Endothelial cell of hepatic sinusoid (primary cell): Measurements from ENCODE around the gene UNG.
"Not testable (repeated sequence)": the region's sequence is repeated elsewhere in the genome, so short reads cannot be mapped to it uniquely, and the experiment has no call there.

Experiments
- in situ Hi-C: cut with HindIII; loops from 2 replicates; pipeline ENCODE4 v1.10.0; 2017; ENCODE audit warnings: low sequenced_read_pairs

The UNG gene

DNA sequence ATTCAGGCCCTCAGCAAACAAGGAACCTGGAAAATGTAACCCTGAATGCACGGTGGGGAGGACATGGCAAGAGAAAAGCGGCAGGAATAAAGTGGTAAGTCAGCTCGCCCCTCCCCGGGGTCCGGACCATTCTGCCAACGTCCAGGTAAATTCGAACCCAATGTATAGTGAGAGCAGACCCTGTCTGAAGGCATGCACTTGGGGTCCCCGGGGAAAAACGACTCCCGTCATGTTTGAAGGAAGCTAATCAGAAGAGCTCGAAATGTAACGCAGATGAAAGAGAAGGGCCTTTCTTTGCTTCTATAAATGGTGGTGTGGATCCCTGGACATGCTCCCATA, 19.2 kb downstream of the UNG start:
- in situ Hi-C loops: loop anchor here (25.0 kb wide), 1 partner anchor 554 kb away; the partner anchor contains the start of genes ISCU and SART3

DNA sequence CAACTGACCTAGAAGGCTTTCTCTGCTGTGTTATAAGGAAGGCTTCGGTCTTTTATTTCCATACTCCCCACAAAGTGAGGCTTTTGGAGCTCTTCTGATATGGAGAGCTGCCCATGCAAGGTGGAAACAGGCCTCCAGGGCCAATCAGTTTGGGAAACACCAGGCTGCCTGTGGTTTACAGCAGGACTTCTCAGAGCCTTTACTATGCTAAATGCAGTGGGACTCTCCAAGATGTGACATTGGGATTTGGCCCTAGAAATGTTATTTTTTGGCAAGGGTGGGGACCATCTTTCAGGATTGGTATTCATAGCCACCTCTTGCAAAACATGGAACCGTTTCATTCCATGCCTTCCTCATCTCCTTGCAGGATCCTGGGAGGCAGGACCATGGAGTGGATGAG, 22.7 kb downstream of the UNG start:
- in situ Hi-C loops: loop anchor here (25.0 kb wide), 1 partner anchor 558 kb away; the partner anchor contains the start of genes ISCU and SART3

DNA sequence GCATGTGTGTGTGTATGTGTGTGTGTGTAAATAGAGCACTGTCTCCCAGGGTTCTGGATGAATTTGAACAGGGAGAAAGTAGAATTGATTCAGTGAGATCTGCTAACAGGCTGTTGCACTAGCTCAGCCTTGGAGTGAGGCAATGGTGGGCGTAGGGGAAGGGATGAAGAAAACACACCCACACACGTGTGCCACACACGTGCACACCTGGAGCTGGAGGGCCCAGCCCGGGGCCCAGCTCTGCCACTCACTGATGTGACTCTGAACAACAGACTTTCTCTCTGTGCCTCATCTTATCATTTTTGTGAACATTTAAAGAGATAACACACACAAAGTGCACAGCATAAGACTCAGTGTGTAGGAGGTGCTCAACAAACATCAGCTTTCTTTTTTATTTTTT, 23.2 kb downstream of the UNG start:
- in situ Hi-C loops: loop anchor here (25.0 kb wide), 1 partner anchor 558 kb away; the partner anchor contains the start of genes ISCU and SART3

- in situ Hi-C loops: loop anchor here (25.0 kb wide), 1 partner anchor 559 kb away; the partner anchor contains the start of genes ISCU and SART3
Measured at GRCh38 chr12:109121346-109121880, 24.0 kb downstream of the UNG start.

DNA sequence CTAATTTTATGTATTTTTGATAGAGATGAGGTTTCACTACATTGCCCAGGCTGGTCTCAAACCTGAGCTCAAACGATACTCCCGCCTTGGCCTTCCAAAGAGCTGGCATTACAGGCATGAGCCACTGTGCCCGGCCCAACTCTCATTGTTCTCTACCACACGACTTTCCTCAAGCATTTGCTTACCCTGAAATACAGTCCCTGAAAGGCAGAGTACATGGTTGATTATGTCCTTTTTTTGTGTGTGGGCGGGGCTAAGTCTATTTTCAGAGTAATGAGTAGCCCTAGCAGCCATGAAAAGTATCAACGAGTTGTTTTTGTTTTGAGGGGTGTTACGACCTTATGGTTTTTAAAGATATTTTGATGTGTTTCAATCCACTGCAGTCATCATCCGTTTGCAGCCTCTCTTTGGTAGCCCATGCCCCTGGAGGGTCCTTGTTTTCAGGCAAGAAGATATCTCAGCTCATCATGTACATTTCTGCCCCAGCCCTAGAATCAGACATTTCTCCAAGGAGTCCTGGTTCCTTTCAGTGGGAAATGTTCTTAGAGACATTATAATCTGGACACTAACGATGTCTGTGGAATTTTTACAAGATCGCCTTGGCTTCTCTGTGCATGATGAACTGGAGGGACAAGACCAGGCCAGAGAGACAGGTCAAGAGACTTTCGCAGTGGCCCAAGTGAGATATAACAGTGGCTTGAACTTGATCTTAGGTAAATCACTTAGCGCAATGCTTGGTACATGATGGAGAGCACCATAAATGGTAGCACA, 27.7 kb downstream of the UNG start:
- in situ Hi-C loops: loop anchor here (25.0 kb wide), 1 partner anchor 563 kb away; the partner anchor contains the start of genes ISCU and SART3

DNA sequence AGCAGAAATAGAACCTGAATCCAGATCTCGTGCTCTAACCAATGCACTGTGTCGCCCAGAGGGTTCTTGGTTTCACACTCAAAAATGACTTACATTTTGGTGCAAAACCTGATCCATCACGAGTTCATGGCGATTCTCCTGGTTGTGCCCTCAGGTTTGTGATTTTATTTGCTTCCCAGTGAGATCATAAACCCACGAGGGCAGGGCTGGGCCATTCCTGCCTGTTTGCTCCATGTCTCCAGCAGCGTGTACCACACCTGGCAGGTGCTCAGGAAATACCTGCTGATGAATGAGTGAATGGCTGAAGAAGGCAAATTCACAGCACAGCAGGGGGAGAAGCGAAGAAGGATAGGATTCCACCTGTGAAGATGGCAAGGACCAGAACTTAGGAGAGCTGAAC, 28.4 kb downstream of the UNG start:
- in situ Hi-C loops: no loop called here

- in situ Hi-C loops: no loop called here
Measured at GRCh38 chr12:109126784-109127183, 29.4 kb downstream of the UNG start.

DNA sequence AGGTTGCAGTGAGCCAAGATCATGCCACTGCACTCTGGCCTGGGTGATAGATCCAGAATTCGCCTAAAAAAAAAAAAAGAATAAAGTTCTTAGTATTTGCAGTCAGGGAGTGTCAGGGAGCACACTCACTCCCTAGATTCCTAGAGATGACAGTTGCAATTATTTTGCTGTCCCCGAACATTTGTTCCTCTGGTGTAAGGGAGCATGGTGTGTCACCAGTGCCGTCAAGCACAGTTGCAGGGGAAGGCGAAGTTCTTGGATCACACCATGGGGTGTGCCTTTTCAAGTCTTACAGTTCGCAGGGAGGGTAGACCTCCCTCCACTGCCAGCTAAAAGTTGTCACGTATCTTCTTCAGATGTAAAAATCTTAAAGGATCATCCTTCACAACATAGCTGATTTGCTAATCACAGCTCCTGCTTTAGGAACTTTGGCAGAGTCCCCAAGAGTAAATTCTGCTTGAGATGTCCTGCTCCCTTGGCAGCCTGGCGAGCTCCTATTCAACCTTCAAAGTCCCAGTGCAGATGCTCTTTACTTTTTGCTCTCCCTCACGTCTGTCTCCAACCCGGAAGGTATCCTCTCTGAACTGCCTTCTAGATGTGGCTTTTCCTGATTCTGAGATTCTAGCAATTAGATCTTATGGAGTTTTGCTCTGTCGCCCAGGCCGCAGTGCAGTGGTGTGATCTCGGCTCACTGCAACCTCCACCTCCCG, 30.3 kb downstream of the UNG start:
- in situ Hi-C loops: no loop called here

- in situ Hi-C loops: no loop called here
Measured at GRCh38 chr12:109130297-109131153, 33.1 kb downstream of the UNG start.

GRCh38 chr12:109131154-109132050, 34.0 kb downstream of the UNG start:
- in situ Hi-C loops: no loop called here

GRCh38 chr12:109134186-109134917, 37.0 kb downstream of the UNG start:
- in situ Hi-C loops: no loop called here

DNA sequence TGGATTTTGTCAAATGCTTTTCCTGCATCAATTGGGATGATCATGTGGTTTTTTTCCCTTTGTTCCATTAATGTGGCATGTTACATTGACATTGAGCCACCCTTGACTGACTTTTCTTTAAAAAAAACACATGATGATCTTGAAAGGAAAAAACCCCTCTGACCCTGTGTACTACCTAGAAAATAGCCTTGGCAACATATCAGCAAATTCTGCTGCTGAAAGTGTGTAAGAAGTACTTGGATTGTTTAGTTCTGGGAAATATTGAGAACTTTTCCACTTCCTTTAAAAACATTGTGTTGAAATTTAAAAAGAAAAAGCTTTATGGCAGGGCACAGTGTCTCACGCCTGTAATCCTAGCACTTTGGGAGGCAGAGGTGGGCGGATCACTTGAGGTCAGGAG, 39.7 kb downstream of the UNG start:
- in situ Hi-C loops: no loop called here

DNA sequence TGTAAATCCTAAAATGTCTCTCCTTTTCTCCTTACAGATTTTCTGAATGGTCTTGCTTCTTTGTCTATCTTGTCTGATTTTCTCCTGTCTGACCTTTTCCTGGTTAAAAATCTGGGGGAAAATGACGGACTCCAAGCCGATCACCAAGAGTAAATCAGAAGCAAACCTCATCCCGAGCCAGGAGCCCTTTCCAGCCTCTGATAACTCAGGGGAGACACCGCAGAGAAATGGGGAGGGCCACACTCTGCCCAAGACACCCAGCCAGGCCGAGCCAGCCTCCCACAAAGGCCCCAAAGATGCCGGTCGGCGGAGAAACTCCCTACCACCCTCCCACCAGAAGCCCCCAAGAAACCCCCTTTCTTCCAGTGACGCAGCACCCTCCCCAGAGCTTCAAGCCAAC, 42.0 kb downstream of the UNG start:
- in situ Hi-C loops: no loop called here

GRCh38 chr12:109139791-109140190, 42.4 kb downstream of the UNG start:
- in situ Hi-C loops: no loop called here

DNA sequence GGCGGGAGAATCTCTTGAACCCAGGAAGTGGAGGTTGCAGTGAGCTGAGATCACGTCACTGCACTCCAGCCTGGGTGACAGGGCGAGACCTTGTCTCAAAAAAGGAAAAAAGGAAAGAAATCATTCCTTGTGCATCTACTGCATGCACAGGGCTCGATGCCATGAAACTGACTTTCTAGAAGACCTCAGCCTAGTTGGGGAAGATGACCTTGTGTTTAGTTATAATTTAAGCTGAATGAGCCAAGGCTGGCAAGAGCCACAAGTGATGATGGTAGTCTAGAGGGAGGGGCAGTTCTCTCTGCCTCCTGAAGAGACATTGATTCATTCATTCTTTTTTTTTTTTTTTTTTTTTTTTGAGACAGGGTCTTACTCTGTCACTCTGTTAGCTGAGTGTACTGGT, 43.2 kb downstream of the UNG start:
- in situ Hi-C loops: no loop called here

DNA sequence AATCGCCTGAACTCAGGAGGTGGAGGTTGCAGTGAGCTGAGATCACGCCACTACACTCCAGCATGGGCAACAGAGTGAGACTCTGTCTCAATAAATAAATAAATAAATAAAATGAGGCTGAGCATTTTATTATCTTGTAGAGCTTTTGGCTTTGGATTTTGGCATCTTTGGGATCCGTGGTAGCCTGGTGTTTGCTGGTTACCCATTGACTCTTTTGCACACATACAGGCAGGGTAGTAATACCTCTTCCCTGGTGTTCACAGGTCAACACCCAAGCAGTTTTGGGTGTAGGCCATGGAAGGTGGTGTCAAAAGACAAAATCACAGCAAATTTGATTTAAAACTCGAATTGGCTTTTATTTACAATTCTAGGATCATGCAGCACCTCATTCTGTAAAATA, 46.8 kb downstream of the UNG start:
- in situ Hi-C loops: no loop called here

GRCh38 chr12:109147126-109147525, 49.7 kb downstream of the UNG start:
- in situ Hi-C loops: not testable (repeated sequence)

DNA sequence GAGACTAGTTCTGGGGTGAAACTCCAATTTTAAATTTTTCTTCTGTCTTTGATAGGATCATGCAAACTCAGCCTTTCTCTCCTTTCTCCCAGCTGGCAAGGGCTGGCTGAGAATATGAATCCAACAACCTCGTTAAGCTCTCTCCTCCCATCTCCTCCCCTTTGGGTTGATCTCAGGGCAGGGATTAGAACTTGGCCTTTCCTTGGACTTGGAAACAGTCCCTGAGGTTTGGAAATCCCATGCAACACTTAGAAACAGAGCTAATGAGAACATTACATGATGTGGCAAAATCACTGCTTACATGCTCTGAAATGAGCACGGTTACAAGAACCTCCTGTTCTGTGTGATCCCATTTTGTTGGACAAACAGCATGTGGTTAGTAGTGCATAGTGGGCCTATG, 50.6 kb downstream of the UNG start:
- in situ Hi-C loops: no loop called here

- in situ Hi-C loops: no loop called here
Measured at GRCh38 chr12:109150124-109150640, 52.8 kb downstream of the UNG start.
